ENCODE measurements around the gene GTF2B. TPM values are rescaled to one million over a fixed set of nuclear protein-coding genes. Genes with fewer than 3 reads are reported as not detected.

The GTF2B gene
- total and polyA plus RNA-seq, 9 of the 15 experiments (the other 6 are each of a cell fraction or from before 2014, with no cell fraction given), result 34.5 to 113 (median 66.0) TPM

DNA sequence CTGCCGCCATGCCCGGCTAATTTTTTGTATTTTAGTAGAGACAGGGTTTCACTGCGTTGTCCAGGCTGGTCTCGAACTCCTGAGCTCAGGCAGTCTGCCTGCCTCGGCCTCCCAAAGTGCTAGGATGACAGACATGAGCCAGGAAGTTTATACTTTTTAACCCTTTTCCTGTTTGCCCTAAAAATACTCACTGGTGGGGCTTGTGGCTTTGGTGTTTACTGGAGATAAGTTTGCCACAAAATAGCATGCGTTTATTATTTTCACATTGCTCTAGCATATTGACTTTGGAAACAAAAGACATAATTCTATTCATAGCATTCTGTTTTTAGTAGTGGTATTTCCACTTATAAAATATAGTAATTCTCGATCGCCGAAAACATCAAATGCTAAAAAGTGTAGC, 19.8 kb upstream of the GTF2B start (continued):
- TF ChIP-seq, protein P1, sequence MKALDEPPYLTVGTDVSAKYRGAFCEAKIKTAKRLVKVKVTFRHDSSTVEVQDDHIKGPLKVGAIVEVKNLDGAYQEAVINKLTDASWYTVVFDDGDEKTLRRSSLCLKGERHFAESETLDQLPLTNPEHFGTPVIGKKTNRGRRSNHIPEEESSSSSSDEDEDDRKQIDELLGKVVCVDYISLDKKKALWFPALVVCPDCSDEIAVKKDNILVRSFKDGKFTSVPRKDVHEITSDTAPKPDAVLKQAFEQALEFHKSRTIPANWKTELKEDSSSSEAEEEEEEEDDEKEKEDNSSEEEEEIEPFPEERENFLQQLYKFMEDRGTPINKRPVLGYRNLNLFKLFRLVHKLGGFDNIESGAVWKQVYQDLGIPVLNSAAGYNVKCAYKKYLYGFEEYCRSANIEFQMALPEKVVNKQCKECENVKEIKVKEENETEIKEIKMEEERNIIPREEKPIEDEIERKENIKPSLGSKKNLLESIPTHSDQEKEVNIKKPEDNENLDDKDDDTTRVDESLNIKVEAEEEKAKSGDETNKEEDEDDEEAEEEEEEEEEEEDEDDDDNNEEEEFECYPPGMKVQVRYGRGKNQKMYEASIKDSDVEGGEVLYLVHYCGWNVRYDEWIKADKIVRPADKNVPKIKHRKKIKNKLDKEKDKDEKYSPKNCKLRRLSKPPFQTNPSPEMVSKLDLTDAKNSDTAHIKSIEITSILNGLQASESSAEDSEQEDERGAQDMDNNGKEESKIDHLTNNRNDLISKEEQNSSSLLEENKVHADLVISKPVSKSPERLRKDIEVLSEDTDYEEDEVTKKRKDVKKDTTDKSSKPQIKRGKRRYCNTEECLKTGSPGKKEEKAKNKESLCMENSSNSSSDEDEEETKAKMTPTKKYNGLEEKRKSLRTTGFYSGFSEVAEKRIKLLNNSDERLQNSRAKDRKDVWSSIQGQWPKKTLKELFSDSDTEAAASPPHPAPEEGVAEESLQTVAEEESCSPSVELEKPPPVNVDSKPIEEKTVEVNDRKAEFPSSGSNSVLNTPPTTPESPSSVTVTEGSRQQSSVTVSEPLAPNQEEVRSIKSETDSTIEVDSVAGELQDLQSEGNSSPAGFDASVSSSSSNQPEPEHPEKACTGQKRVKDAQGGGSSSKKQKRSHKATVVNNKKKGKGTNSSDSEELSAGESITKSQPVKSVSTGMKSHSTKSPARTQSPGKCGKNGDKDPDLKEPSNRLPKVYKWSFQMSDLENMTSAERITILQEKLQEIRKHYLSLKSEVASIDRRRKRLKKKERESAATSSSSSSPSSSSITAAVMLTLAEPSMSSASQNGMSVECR (CRISPR knock-in tag; IDR thresholded peaks at IDR 0.05), result no peak

DNA sequence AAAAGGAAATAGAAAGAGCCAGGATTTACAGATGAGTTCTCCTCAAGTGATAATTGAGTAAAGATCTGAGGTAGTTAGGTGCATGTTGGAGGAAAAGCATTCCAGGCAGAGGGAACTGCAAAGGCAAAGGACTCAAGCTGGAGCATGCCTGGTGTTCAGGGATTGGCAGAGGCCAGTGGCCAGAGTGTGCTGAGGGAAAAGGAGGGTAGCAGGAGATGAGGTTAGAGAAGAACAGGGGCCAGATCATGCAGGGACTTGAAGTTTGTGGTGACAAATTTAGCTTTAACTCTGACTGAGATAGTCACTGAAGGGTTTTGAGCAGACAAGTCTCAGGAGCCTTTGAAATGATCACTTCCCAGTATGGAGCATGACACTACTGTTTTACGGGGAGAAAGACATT, 19.0 kb upstream of the GTF2B start:
- H3K79me2 ChIP-seq (ENCODE audit: control insufficient read depth, insufficient read depth, low read length), result no peaks in the 10 kb centered on the region
- peak; percentile 25 for ATAC-seq
- no peak overlapping the region for H3K9ac ChIP-seq (ENCODE audit: insufficient read depth in 1 of 2, low read depth in 2 of 2, low read length in 2 of 2)
- H3K9me1 ChIP-seq (ENCODE audit: control insufficient read depth, insufficient read depth, low read length), result no peaks in the 10 kb centered on the region
- H3K27ac ChIP-seq (ENCODE audit: extremely low read depth, low read depth, low read length), result no peak overlapping the region
- H3K9me3 ChIP-seq (replicated peaks; ENCODE audit: control insufficient read depth, insufficient read depth, low read depth, low read length), result no peaks in the 10 kb centered on the region
- no peaks in the 10 kb centered on the region; a peak in 1 of 5 replicates for H3K27me3 ChIP-seq (ENCODE audit: control insufficient read depth in 2 of 2, insufficient read depth in 2 of 2, low read length in 2 of 2)
- H2AFZ ChIP-seq (ENCODE audit: low read depth, low read length), result peak overlapping the region; percentile 6; the same call in 1 of the 2 replicates
- intact Hi-C loops (cut with micrococcal nuclease) (no loop called here), in situ Hi-C loops (cut with MboI) (no loop called here)
- H3K36me3 ChIP-seq (ENCODE audit: control insufficient read depth, insufficient read depth, low read length), result no peaks in the 10 kb centered on the region
- no TSS peak for BruUV-seq (replicated peaks)
- POLR2A ChIA-PET, result interaction anchor here (0.9 kb wide), 1 partner anchor 14 kb away, joined by 3 read pairs; no protein-coding TSS in a partner anchor
- CTCF ChIA-PET (ENCODE audit: low intra/inter-chr PET ratio), result no interaction called here
- WGBS (ENCODE audit: insufficient coverage, low coverage, missing lambda C conversion rate), result 19% methylated on average over 1 of the region's 1 CpG
- H3K4me1 ChIP-seq (replicated peaks in 1 of 2; ENCODE audit: control insufficient read depth in 2 of 2, insufficient read depth in 2 of 2, low read length in 2 of 2), result no peaks in the 10 kb centered on the region
- no peaks in the 10 kb centered on the region for H4K20me1 ChIP-seq (replicated peaks; ENCODE audit: control insufficient read depth, insufficient read depth, low read length)
- no peak overlapping the region for H3K4me3 ChIP-seq
- DNase-seq (ENCODE audit: extremely low read depth in 1 of 4, low spot score in 3 of 4), result no peak
- FAIRE-seq, result no peak
- H3K4me2 ChIP-seq (ENCODE audit: insufficient read depth, low read length), result no peak overlapping the region
- TF ChIP-seq, protein P2, sequence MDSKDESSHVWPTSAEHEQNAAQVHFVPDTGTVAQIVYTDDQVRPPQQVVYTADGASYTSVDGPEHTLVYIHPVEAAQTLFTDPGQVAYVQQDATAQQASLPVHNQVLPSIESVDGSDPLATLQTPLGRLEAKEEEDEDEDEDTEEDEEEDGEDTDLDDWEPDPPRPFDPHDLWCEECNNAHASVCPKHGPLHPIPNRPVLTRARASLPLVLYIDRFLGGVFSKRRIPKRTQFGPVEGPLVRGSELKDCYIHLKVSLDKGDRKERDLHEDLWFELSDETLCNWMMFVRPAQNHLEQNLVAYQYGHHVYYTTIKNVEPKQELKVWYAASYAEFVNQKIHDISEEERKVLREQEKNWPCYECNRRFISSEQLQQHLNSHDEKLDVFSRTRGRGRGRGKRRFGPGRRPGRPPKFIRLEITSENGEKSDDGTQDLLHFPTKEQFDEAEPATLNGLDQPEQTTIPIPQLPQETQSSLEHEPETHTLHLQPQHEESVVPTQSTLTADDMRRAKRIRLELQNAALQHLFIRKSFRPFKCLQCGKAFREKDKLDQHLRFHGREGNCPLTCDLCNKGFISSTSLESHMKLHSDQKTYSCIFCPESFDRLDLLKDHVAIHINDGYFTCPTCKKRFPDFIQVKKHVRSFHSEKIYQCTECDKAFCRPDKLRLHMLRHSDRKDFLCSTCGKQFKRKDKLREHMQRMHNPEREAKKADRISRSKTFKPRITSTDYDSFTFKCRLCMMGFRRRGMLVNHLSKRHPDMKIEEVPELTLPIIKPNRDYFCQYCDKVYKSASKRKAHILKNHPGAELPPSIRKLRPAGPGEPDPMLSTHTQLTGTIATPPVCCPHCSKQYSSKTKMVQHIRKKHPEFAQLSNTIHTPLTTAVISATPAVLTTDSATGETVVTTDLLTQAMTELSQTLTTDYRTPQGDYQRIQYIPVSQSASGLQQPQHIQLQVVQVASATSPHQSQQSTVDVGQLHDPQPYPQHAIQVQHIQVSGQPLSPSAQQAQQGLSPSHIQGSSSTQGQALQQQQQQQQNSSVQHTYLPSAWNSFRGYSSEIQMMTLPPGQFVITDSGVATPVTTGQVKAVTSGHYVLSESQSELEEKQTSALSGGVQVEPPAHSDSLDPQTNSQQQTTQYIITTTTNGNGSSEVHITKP (IDR thresholded peaks at IDR 0.05; ENCODE audit: partially characterized antibody), result no peak
- TF ChIP-seq SP2 (IDR thresholded peaks at IDR 0.05; ENCODE audit: extremely low read depth, low read depth, low read length, poor library complexity, severe bottlenecking) (no peak), PML (IDR thresholded peaks at IDR 0.05; ENCODE audit: low read length) (no peak), CREBBP (IDR thresholded peaks at IDR 0.05; ENCODE audit: low read depth, low read length) (no peak), CCAR2 (IDR thresholded peaks at IDR 0.05; ENCODE audit: low read depth, low read length) (no peak), ZNF830 (CRISPR knock-in tag; IDR thresholded peaks at IDR 0.05) (no peak)
- TF ChIP-seq, protein P3, sequence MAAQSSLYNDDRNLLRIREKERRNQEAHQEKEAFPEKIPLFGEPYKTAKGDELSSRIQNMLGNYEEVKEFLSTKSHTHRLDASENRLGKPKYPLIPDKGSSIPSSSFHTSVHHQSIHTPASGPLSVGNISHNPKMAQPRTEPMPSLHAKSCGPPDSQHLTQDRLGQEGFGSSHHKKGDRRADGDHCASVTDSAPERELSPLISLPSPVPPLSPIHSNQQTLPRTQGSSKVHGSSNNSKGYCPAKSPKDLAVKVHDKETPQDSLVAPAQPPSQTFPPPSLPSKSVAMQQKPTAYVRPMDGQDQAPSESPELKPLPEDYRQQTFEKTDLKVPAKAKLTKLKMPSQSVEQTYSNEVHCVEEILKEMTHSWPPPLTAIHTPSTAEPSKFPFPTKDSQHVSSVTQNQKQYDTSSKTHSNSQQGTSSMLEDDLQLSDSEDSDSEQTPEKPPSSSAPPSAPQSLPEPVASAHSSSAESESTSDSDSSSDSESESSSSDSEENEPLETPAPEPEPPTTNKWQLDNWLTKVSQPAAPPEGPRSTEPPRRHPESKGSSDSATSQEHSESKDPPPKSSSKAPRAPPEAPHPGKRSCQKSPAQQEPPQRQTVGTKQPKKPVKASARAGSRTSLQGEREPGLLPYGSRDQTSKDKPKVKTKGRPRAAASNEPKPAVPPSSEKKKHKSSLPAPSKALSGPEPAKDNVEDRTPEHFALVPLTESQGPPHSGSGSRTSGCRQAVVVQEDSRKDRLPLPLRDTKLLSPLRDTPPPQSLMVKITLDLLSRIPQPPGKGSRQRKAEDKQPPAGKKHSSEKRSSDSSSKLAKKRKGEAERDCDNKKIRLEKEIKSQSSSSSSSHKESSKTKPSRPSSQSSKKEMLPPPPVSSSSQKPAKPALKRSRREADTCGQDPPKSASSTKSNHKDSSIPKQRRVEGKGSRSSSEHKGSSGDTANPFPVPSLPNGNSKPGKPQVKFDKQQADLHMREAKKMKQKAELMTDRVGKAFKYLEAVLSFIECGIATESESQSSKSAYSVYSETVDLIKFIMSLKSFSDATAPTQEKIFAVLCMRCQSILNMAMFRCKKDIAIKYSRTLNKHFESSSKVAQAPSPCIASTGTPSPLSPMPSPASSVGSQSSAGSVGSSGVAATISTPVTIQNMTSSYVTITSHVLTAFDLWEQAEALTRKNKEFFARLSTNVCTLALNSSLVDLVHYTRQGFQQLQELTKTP (IDR thresholded peaks at IDR 0.05; ENCODE audit: low read depth in 1 of 2, partially characterized antibody in 2 of 2), result no peak

Measured in K562 (cell line).